Smooth muscle cell (in vitro differentiated cells): Measurements from ENCODE around the gene APIP. TPM values are rescaled to one million over a fixed set of nuclear protein-coding genes. Genes with fewer than 3 reads are reported as not detected.

Source experiments
- DNase-seq: peaks from one replicate; lab custom pipeline; 2025; ENCODE audit not compliant: unreplicated experiment; lab: John Stamatoyannopoulos, UW
- H2AFZ ChIP-seq: fragments of 200-600 bp; sonication (generic); 2 replicates; pipeline ENCODE4 v1.6.0; 2016; ENCODE audit warnings: antibody characterized with exemption, low read depth, mild to moderate bottlenecking
- H3F3A ChIP-seq: fragments of 200-600 bp; sonication (generic); 2 replicates; pipeline ENCODE4 v1.6.0; 2017; ENCODE audit warnings: antibody characterized with exemption, low read depth
- H3K27ac ChIP-seq: fragments of 200-600 bp; sonication (generic); 2 replicates; pipeline ENCODE4 v1.5.1; 2016; ENCODE audit warnings: low read depth, mild to moderate bottlenecking
- H3K27me3 ChIP-seq: fragments of 200-600 bp; sonication (generic); 2 replicates; pipeline ENCODE4 v1.6.1; 2016; ENCODE audit warnings: low read depth, mild to moderate bottlenecking
- H3K36me3 ChIP-seq: fragments of 200-600 bp; sonication (generic); 2 replicates; pipeline ENCODE4 v1.5.1; 2016; ENCODE audit warnings: low read depth
- H3K4me1 ChIP-seq: fragments of 200-600 bp; sonication (generic); 2 replicates; pipeline ENCODE4 v1.5.1; 2016; ENCODE audit warnings: low read depth
- H3K4me2 ChIP-seq: fragments of 200-600 bp; sonication (generic); 2 replicates; pipeline ENCODE4 v1.6.0; 2016; ENCODE audit warnings: mild to moderate bottlenecking
- H3K4me3 ChIP-seq: fragments of 200-600 bp; sonication (generic); 2 replicates; pipeline ENCODE4 v1.5.1; 2016; ENCODE audit warnings: mild to moderate bottlenecking
- H3K79me2 ChIP-seq: fragments of 200-600 bp; sonication (generic); 2 replicates; pipeline ENCODE4 v1.6.0; 2016; ENCODE audit warnings: low read depth, mild to moderate bottlenecking
- H3K9ac ChIP-seq: fragments of 200-600 bp; sonication (generic); 2 replicates; pipeline ENCODE4 v1.6.0; 2016; ENCODE audit warnings: low read depth
- H3K9me3 ChIP-seq: fragments of 200-600 bp; sonication (generic); replicated peaks from 2 replicates; pipeline ENCODE4 v1.5.1; 2016; ENCODE audit warnings: low read depth
- H4K20me1 ChIP-seq: fragments of 200-600 bp; sonication (generic); 2 replicates; pipeline ENCODE4 v1.6.0; 2016; ENCODE audit warnings: low read depth
- WGBS: methylation state at CpG from one replicate; pipeline ENCODE4 v1.1.7; 2016; ENCODE audit warnings: low lambda C conversion rate; 5-methylcytosine and 5-hydroxymethylcytosine counted together
- polyA plus RNA-seq: library from polyadenylated mRNA; unstranded; fragments of >200 nt; fragmentation: Nextera tagmentation; extraction: Ambion mirVana; gene quantifications from 2 replicates; pipeline ENCODE4 v1.2.1, GENCODE V29; 2016
- total RNA-seq: library from RNA; depleted of rRNA; stranded (reverse); fragments of >200 nt; gene quantifications from 2 replicates; pipeline ENCODE4 v1.2.3, GENCODE V29; 2014
- TF ChIP-seq, protein P1 (sequence below): fragments of 200-600 bp; sonication (generic); IDR thresholded peaks from 2 replicates; pipeline ENCODE4 v1.5.1; 2017; ENCODE audit warnings: borderline replicate concordance, mild to moderate bottlenecking, antibody characterized with exemption; ENCODE audit not compliant: insufficient read depth, poor library complexity, severe bottlenecking

APIP gene
- total and polyA plus RNA-seq, 2 experiments from 2014 or later: 12.8 to 24.9 TPM

DNA sequence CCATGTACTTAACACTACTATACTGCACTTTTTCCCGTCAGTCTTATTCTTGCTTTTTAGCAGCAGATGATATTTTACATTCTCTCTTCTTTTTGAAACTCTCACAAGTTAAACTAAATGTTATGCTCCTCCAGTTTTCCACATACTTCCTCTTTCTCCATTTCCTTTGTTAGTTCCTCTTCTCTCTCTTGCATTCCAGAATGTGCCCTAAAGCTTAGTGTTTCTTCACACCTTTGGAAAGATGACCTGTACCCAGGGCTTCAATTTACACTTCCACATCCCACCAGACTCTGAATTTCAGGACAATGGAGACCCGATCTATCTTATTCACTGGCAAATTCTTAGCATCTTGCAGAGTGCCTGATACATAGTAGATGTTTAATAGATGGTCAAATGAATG, 51.8 kb downstream of the APIP start:
- Histone ChIP-seq H3K9ac (no peak overlapping the region), H3K4me3 (no peak overlapping the region), H4K20me1 (no peaks in the 10 kb centered on the region), H3K36me3 (no peaks in the 10 kb centered on the region), H3K9me3 (no peaks in the 10 kb centered on the region), H3K4me1 (no peaks in the 10 kb centered on the region), H3K27me3 (no peaks in the 10 kb centered on the region), H2AFZ (no peak overlapping the region), H3K4me2 (no peak overlapping the region), H3F3A (no peaks in the 10 kb centered on the region), H3K79me2 (no peaks in the 10 kb centered on the region), H3K27ac (no peak overlapping the region)
- no peak for DNase-seq
- TF ChIP-seq, protein P1, sequence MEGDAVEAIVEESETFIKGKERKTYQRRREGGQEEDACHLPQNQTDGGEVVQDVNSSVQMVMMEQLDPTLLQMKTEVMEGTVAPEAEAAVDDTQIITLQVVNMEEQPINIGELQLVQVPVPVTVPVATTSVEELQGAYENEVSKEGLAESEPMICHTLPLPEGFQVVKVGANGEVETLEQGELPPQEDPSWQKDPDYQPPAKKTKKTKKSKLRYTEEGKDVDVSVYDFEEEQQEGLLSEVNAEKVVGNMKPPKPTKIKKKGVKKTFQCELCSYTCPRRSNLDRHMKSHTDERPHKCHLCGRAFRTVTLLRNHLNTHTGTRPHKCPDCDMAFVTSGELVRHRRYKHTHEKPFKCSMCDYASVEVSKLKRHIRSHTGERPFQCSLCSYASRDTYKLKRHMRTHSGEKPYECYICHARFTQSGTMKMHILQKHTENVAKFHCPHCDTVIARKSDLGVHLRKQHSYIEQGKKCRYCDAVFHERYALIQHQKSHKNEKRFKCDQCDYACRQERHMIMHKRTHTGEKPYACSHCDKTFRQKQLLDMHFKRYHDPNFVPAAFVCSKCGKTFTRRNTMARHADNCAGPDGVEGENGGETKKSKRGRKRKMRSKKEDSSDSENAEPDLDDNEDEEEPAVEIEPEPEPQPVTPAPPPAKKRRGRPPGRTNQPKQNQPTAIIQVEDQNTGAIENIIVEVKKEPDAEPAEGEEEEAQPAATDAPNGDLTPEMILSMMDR: no peak
- 88% methylated on average over 2 of the region's 2 CpGs for WGBS

GRCh38 chr11:34863048-34863447, 53.1 kb downstream of the APIP start:
- H3F3A ChIP-seq: no peaks in the 10 kb centered on the region
- 40% methylated on average over 2 of the region's 2 CpGs for WGBS
- no peak overlapping the region for H2AFZ ChIP-seq
- no peaks in the 10 kb centered on the region for H3K79me2 ChIP-seq
- no peak for DNase-seq
- H3K9me3 ChIP-seq: no peaks in the 10 kb centered on the region
- no peak overlapping the region for H3K9ac ChIP-seq
- TF ChIP-seq, protein P1: no peak
- H3K27me3 ChIP-seq: no peaks in the 10 kb centered on the region
- no peak overlapping the region for H3K27ac ChIP-seq
- no peaks in the 10 kb centered on the region for H3K36me3 ChIP-seq
- H3K4me1 ChIP-seq: no peaks in the 10 kb centered on the region
- H4K20me1 ChIP-seq: no peaks in the 10 kb centered on the region
- no peak overlapping the region for H3K4me3 ChIP-seq
- H3K4me2 ChIP-seq: no peak overlapping the region

GRCh38 chr11:34860518-34860917, 55.7 kb downstream of the APIP start:
- H3K27ac ChIP-seq: no peak overlapping the region
- no peaks in the 10 kb centered on the region for H3K79me2 ChIP-seq
- no peaks in the 10 kb centered on the region for H3K4me1 ChIP-seq
- no peak overlapping the region for H3K4me2 ChIP-seq
- H2AFZ ChIP-seq: no peak overlapping the region
- no peak overlapping the region for H3K4me3 ChIP-seq
- H3K36me3 ChIP-seq: no peaks in the 10 kb centered on the region
- TF ChIP-seq, protein P1: no peak
- no peaks in the 10 kb centered on the region for H3K27me3 ChIP-seq
- H4K20me1 ChIP-seq: no peaks in the 10 kb centered on the region
- no peak overlapping the region for H3K9ac ChIP-seq
- WGBS: 95% methylated on average over 4 of the region's 4 CpGs
- no peaks in the 10 kb centered on the region for H3K9me3 ChIP-seq
- DNase-seq: no peak
- no peaks in the 10 kb centered on the region for H3F3A ChIP-seq

DNA sequence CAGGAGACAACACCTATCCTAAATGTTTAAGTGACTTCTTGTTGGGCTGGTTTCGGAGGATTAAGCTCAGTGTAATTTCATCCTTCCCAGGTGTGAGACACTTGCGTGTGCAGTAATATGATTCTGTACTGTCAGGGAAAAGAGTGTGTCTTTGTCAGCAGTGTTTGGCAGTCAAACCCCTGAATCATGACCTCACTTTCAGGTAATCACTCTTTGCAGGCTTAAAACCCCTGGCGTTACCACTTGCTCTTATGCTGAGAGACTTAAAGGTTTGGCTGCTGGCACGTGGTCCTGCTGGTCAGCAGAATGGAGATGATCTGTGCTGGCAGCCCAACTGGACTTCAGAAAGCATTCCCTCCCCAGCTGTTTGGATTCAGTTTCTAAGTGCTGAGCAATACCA, 56.1 kb downstream of the APIP start:
- TF ChIP-seq, protein P1: no peak
- no peak overlapping the region for H3K4me2 ChIP-seq

More for the DNA sequence above, 56.1 kb downstream of the APIP start:
- Histone ChIP-seq H3K9me3 (no peaks in the 10 kb centered on the region), H3K4me1 (no peaks in the 10 kb centered on the region), H3K27me3 (no peaks in the 10 kb centered on the region), H2AFZ (no peak overlapping the region), H4K20me1 (no peaks in the 10 kb centered on the region), H3F3A (no peaks in the 10 kb centered on the region), H3K27ac (no peak overlapping the region), H3K4me3 (no peak overlapping the region), H3K79me2 (no peaks in the 10 kb centered on the region), H3K9ac (no peak overlapping the region), H3K36me3 (no peaks in the 10 kb centered on the region)
- 86% methylated on average over 4 of the region's 4 CpGs for WGBS
- no peak for DNase-seq
